DMS79 (cell line): ENCODE measurements around the gene PSMD8.
"Not testable (repeated sequence)": the region's sequence is repeated elsewhere in the genome, so short reads cannot be mapped to it uniquely, and the experiment has no call there.

Experiments
- DNase-seq: peaks from one replicate; lab custom pipeline; 2025; lab: John Stamatoyannopoulos, UW

Gene PSMD8

GRCh38 chr19:38374332-38375097 is at the start of gene PSMD8:
PSMD8 (plus strand) TSS chr19:38374571; CDS start chr19:38374602, 31 bp downstream.
- DNase-seq: peak; percentile 99

GRCh38 chr19:38326591-38326990 is 47.8 kb upstream of the PSMD8 start:
- no peak for DNase-seq

GRCh38 chr19:38329651-38330050 is 44.7 kb upstream of the PSMD8 start:
- DNase-seq: no peak

- no peak for DNase-seq
These were observed 42.6 kb upstream of the PSMD8 start for GRCh38 chr19:38331728-38332127.

GRCh38 chr19:38333245-38333644 is 41.1 kb upstream of the PSMD8 start:
- no peak for DNase-seq

- peak; percentile 90 for DNase-seq
These were observed 38.3 kb upstream of the PSMD8 start for GRCh38 chr19:38335949-38336637.

GRCh38 chr19:38336638-38337359 is 37.6 kb upstream of the PSMD8 start:
- peak; percentile 84 for DNase-seq

GRCh38 chr19:38337360-38337653 is 37.1 kb upstream of the PSMD8 start:
- DNase-seq: no peak

GRCh38 chr19:38339011-38339410 is 35.4 kb upstream of the PSMD8 start:
- DNase-seq: not testable (repeated sequence)

GRCh38 chr19:38340927-38341326 is 33.4 kb upstream of the PSMD8 start:
- DNase-seq: no peak

- DNase-seq: no peak
These were observed 27.5 kb upstream of the PSMD8 start for GRCh38 chr19:38346837-38347236.

GRCh38 chr19:38350883-38351282 is 23.5 kb upstream of the PSMD8 start:
- DNase-seq: no peak

GRCh38 chr19:38351865-38352395 is 22.4 kb upstream of the PSMD8 start:
- no peak for DNase-seq

- no peak for DNase-seq
These were observed 21.8 kb upstream of the PSMD8 start for GRCh38 chr19:38352611-38353010.

- no peak for DNase-seq
These were observed 18.3 kb upstream of the PSMD8 start for GRCh38 chr19:38355728-38356725.

- no peak for DNase-seq
These were observed 16.3 kb upstream of the PSMD8 start for GRCh38 chr19:38358071-38358470.

GRCh38 chr19:38359242-38360021 is 14.9 kb upstream of the PSMD8 start:
- no peak for DNase-seq

- DNase-seq: no peak
These were observed 14.0 kb upstream of the PSMD8 start for GRCh38 chr19:38360351-38360750.

GRCh38 chr19:38360839-38361631 is 13.3 kb upstream of the PSMD8 start:
- no peak for DNase-seq

GRCh38 chr19:38361633-38362075 is 12.7 kb upstream of the PSMD8 start:
- peak; percentile 65 for DNase-seq
